HepG2 (cell line): ENCODE measurements around the gene GAL3ST2. TPM values are rescaled to one million over a fixed set of nuclear protein-coding genes. Genes with fewer than 3 reads are reported as not detected.

Source experiments
- FOSL2 ChIP-seq: sonication (generic); formaldehyde crosslinking; IDR thresholded peaks from 2 replicates; pipeline ENCODE4 v1.4.0; 2020; ENCODE audit warnings: missing genetic modification reagents
- GABPA ChIP-seq, 2 experiments: IDR thresholded peaks; 2 replicates each; pipeline ENCODE4 v1.6.1; 2011 to 2016; ENCODE audit warnings: low read depth in 2 of 2, low read length in 1 of 2, missing biosample characterization in 1 of 2, missing genetic modification characterization in 1 of 2
- HHEX ChIP-seq: IDR thresholded peaks from 2 replicates; pipeline ENCODE4 v1.6.1; 2016; ENCODE audit warnings: control low read depth
- HNF4G ChIP-seq, 2 experiments: sonication (generic) in 1 of 2; formaldehyde crosslinking in 1 of 2; IDR thresholded peaks; 2 replicates each; pipeline versions ENCODE4 v1.4.0 to v1.6.1; 2011 to 2020; ENCODE audit warnings: borderline replicate concordance in 2 of 2, low read depth in 2 of 2, mild to moderate bottlenecking in 2 of 2, low read length in 1 of 2, missing genetic modification reagents in 1 of 2, moderate library complexity in 1 of 2
- MED1 ChIP-seq: sonication (generic); formaldehyde crosslinking; IDR thresholded peaks from 2 replicates; pipeline ENCODE4 v1.4.0; 2020; ENCODE audit warnings: missing genetic modification reagents
- RBAK ChIP-seq: sonication (generic); formaldehyde crosslinking; IDR thresholded peaks from 2 replicates; pipeline ENCODE4 v1.5.1; 2020; ENCODE audit warnings: mild to moderate bottlenecking, missing genetic modification reagents
- SP1 ChIP-seq, 2 experiments: fragments of 450-650 bp in 1 of 2; sonication (generic) in 1 of 2; formaldehyde crosslinking in 1 of 2; IDR thresholded peaks; 2 replicates each; pipeline versions ENCODE4 v1.4.0 to v1.6.1; 2016 to 2020; ENCODE audit warnings: missing genetic modification reagents in 1 of 2
- SP5 ChIP-seq: IDR thresholded peaks from 2 replicates; pipeline ENCODE4 v1.6.1; 2016; ENCODE audit warnings: low read depth, borderline replicate concordance
- SSRP1 ChIP-seq: IDR thresholded peaks from 2 replicates; pipeline ENCODE4 v1.6.1; 2016; ENCODE audit warnings: control low read depth
- TCF7 ChIP-seq: sonication (generic); IDR thresholded peaks from 2 replicates; pipeline ENCODE4 v1.6.1; 2016; ENCODE audit warnings: antibody characterized with exemption, low read depth
- ZFY ChIP-seq: sonication (generic); formaldehyde crosslinking; IDR thresholded peaks from 2 replicates; pipeline ENCODE4 v1.4.0; 2020; ENCODE audit warnings: missing genetic modification reagents
- ZNF224 ChIP-seq: sonication (generic); formaldehyde crosslinking; IDR thresholded peaks from 2 replicates; pipeline ENCODE4 v1.5.0; 2020; ENCODE audit warnings: mild to moderate bottlenecking, missing genetic modification reagents
- polyA plus RNA-seq, 8 experiments: library from polyadenylated mRNA; depleted of rRNA in 3 of 8; stranded (reverse) in 7 of 8; unstranded in 1 of 8; fragments of >200 nt; fragmentation: Illumina TruSeq in 4 of 8; extraction: Trizol in 4 of 8; gene quantifications; 2 replicates each; pipeline versions ENCODE4 v1.2.1 to v1.2.3, GENCODE V29; 2011 to 2016; ENCODE audit warnings: low read depth in 4 of 8, missing spikeins in 1 of 8, mixed read lengths in 1 of 8; ENCODE audit not compliant: insufficient read depth in 1 of 8
- total RNA-seq, 5 experiments: library from RNA; depleted of rRNA; stranded (reverse); fragments of >200 nt; fragmentation: Illumina TruSeq; extraction: Trizol; gene quantifications; 2 replicates each; pipeline ENCODE4 v1.2.3, GENCODE V29; 2016; ENCODE audit warnings: low read depth in 1 of 5
- TF ChIP-seq, protein P1 (sequence below): sonication (generic); formaldehyde crosslinking; IDR thresholded peaks from 2 replicates; pipeline ENCODE4 v1.5.0; 2020; ENCODE audit warnings: mild to moderate bottlenecking, missing genetic modification reagents
- TF ChIP-seq, protein P2 (sequence below): IDR thresholded peaks from 2 replicates; pipeline ENCODE4 v1.6.1; 2016

GAL3ST2 gene
- total and polyA plus RNA-seq, 2 of the 13 experiments (the other 11 are each of a cell fraction or from before 2014, with no cell fraction given): 0.17 to 0.20 TPM

DNA sequence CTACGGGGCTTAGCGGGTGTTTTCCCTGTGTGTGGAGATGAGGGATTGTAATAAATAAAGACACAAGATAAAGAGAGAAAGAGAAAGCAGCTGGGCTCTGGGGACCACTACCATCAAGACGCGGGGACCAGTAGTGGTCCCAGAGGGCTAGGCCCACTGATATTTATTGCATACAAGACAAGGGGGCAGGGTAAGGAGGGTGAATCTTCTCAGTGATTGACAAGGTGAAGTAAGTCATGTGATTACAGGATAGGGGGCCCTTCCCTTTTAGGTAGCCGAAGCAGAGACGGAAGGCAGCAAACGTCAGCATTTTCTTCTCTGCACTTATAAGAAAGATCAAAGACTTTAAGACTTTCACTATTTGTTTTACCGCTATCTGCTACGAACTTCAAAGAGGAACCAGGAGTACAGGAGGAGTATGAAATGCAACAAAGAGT lies 4.5 kb upstream of the GAL3ST2 start (continued):
- TF ChIP-seq FOSL2 (0 out of 2 replicates have a peak, but pooled peaks have one; percentile 6), SP1 (IDR thresholded peaks at IDR 0.05) (no peak), SP1 (CRISPR knock-in tag; IDR thresholded peaks at IDR 0.05) (no peak), SP5 (peak; percentile 10; the same call in 1 of the 2 replicates), HNF4G (IDR thresholded peaks at IDR 0.05; ENCODE audit: borderline replicate concordance, low read depth, low read length) (0 out of 2 replicates have a peak, but pooled peaks have one; percentile 19), HNF4G (CRISPR knock-in tag; IDR thresholded peaks at IDR 0.05; ENCODE audit: borderline replicate concordance, low read depth) (no peak), GABPA (IDR thresholded peaks at IDR 0.05; ENCODE audit: low read depth, low read length) (no peak), GABPA (CRISPR knock-in tag; IDR thresholded peaks at IDR 0.05; ENCODE audit: low read depth) (peak; percentile 20), HHEX (CRISPR knock-in tag) (peak; percentile 3; the same call in 1 of the 2 replicates), RBAK (no peak), ZNF224 (CRISPR knock-in tag) (0 out of 2 replicates have a peak, but pooled peaks have one; percentile 2), ZFY (CRISPR knock-in tag) (no peak), SSRP1 (0 out of 2 replicates have a peak, but pooled peaks have one; percentile 1), TCF7 (peak; percentile 73), MED1 (CRISPR knock-in tag) (peak; percentile 8; the same call in 1 of the 2 replicates)
- TF ChIP-seq, protein P1, sequence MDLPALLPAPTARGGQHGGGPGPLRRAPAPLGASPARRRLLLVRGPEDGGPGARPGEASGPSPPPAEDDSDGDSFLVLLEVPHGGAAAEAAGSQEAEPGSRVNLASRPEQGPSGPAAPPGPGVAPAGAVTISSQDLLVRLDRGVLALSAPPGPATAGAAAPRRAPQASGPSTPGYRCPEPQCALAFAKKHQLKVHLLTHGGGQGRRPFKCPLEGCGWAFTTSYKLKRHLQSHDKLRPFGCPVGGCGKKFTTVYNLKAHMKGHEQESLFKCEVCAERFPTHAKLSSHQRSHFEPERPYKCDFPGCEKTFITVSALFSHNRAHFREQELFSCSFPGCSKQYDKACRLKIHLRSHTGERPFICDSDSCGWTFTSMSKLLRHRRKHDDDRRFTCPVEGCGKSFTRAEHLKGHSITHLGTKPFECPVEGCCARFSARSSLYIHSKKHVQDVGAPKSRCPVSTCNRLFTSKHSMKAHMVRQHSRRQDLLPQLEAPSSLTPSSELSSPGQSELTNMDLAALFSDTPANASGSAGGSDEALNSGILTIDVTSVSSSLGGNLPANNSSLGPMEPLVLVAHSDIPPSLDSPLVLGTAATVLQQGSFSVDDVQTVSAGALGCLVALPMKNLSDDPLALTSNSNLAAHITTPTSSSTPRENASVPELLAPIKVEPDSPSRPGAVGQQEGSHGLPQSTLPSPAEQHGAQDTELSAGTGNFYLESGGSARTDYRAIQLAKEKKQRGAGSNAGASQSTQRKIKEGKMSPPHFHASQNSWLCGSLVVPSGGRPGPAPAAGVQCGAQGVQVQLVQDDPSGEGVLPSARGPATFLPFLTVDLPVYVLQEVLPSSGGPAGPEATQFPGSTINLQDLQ (CRISPR knock-in tag): no peak
- TF ChIP-seq, protein P2, sequence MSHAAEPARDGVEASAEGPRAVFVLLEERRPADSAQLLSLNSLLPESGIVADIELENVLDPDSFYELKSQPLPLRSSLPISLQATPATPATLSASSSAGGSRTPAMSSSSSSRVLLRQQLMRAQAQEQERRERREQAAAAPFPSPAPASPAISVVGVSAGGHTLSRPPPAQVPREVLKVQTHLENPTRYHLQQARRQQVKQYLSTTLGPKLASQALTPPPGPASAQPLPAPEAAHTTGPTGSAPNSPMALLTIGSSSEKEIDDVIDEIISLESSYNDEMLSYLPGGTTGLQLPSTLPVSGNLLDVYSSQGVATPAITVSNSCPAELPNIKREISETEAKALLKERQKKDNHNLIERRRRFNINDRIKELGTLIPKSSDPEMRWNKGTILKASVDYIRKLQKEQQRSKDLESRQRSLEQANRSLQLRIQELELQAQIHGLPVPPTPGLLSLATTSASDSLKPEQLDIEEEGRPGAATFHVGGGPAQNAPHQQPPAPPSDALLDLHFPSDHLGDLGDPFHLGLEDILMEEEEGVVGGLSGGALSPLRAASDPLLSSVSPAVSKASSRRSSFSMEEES (CRISPR knock-in tag): peak; percentile 81
